ENCODE data around the gene RAB6B.

Gene RAB6B

DNA sequence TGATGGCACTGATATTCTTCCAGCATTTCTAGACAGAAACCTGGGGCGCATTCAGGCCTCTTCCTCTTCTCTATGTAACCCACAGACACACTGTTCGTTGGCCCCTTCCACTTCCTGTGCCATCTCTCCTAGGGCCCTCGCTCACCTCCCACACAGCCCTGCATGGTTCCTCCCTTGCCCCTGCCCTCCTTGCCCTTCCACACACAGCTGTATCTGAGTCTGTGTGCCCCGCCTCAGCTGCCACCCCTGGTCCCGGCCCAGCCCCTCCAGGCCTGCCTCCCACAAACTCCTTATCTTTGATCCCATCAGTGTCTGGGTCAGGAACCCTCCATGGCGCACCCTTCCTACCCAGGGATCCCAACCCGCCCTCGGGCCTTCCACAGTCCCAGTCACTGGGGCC, 37.9 kb downstream of the RAB6B start:
- DNase-seq (ENCODE audit: low read depth in 3 of 3), result no peak

DNA sequence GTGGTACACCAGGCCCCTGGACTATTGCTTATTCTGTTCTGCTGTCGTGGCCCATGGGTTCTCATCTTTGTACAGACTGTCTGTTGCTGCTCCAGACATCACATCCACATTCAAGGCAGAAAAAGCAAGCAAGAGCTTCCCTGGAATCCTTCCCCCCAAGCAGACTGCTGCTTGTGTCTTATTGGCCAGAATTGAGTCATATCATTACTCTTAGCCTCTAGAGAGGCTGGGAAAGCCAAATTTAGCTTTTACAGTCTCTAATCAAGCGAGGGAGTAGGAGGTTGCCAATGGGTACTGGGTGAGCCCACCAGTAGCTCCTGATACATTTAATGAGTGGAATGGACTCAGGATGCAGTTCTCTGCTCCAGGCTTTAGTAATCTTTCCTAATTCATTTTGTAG, 39.4 kb downstream of the RAB6B start:
- no peak for DNase-seq (ENCODE audit: low read depth in 3 of 3)

DNA sequence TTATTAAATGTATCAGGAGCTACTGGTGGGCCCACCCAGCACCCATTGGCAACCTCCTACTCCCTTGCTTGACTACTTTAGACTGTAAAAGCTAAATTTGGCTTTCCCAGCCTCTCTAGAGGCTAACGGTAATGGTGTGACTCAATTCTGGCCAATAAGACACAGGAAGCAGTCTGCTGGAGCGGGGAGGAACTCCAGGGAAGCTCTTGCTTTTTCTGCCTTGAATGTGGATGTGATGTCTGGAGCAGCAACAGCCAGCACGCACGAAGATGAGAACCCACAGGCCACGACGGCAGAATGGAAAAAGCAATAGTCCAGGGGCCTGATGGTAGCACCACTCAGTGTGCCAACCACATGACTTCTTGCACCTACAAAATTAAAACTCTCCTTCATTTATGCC, 39.9 kb downstream of the RAB6B start:
- DNase-seq (ENCODE audit: low read depth in 3 of 3), result no peak

DNA sequence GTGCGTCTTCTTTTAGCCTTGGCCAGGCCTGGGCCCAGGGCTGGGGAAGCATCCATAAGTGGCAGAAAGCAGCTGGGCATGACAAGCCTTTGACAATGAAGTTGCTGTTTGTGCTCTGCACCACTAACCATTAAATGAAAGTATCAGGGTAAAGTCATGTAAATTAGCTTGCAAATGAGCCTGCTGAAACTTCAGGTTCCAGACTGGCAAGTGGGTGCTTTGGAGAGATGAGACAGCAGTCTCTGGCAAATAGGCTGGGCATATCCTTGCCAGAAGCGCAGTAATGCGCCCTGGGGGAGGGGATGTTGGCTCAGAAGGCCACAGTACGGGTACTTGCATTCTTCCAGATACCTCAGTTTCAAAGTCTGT, 40.7 kb downstream of the RAB6B start:
- DNase-seq (ENCODE audit: low read depth in 3 of 3), result no peak

DNA sequence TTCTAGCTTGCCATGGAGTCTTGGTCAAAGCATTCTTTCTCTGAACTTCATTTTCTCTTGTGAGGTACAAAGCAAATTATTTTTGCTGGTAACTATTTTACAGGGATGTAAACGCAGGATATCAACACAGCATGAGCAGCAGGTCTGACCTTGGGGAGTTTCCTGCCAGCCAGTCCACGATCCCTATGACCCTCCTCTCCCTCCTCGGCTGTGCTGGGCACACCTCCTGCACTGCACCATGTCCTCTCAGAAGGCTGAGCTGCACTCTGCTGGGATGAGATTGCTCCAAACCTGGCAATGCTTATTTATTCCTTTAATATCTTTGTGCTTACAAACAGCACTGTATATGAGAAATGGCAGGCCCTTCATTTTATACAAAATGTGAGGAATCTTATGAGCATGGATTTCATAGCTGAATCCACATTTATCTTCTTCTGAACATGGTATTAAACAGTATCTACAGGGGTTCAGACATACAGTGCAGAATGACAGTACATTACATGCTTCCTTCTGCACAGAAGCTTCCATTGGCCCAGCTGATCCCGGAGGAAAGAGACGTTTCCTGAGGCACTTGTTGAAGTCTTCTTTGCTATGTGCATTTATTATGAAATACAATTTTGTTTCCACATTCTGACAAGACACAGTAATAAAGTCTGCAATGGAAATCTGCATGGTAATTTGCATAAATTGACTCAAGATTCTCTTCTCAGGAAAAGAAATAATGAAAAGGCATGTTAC, 41.2 kb downstream of the RAB6B start:
- no peak for DNase-seq (ENCODE audit: low read depth in 3 of 3)

DNA sequence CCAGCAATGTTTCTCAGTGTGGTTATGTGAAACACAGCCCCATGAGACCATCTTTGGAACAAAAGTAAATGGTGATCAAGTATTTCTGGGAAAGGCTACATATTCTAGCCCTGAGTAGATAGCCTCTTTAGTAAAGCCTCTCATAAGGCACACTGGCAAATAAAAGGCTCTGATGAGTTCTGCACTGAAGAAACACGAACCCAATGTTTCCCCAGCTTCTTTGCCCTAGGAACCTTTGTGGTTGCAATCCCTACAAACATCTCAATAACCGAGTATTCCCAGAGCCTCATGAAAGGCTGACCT, 41.8 kb downstream of the RAB6B start:
- DNase-seq (ENCODE audit: low read depth in 3 of 3), result no peak

DNA sequence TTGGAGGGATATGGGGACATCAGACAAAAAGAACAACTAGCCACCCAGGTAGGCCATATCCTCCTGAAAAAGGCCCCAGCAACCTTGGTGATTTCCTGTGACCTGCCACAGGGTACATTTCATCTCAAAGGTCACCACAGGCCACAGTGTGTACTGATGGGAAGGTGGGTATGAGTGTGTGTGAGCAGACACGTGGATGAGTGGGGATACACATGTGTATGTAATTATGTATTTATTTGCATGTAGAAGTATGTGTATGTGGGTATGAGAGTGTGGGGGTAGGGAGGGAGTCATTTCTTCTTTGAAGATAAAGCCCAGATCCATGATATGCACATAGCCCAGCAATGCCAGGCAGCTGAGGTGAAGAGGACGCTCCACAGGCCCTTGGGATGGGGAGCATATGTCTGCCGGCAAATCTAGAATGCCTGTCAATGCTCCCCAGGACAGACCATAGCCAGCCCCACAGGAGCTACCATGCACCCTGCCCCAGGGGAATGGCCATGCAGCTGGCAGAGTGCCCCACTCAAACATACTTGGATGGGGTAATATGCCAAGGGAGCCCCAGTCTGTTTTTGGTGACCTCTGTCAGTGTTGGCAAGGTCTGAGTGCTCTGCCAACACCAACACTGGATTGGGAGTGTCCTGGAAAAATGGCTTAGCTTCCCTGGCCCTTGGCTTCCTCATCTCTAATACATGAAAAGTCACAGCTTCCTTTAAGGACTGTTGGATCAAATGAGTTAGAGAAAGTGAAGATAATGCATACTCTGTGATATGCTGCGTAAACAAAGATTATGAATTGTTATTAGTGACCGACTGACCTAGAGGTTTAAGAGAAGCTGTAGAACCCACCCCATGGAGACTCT, 42.4 kb downstream of the RAB6B start:
- no peak for DNase-seq (ENCODE audit: low read depth in 3 of 3)

DNA sequence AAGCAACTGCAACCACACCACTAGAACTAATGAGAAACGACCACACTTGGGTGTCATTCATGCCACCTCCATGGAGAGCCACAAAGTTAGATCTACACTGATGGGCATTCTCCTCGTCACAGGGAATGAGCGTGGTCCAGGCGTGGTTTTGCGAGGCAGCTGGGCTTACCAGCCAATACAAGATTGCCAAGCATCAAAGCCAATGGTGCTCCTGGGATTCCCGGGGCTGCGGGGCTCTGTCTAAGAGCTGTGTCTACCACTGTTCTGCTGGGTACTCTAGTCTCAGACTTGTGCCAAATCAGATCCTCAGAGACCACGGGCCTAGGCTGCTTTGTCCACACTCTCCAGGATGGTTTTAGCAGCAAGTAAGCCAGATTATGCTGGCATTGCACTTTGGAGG, 43.8 kb downstream of the RAB6B start:
- DNase-seq (ENCODE audit: low read depth in 3 of 3), result no peak

DNA sequence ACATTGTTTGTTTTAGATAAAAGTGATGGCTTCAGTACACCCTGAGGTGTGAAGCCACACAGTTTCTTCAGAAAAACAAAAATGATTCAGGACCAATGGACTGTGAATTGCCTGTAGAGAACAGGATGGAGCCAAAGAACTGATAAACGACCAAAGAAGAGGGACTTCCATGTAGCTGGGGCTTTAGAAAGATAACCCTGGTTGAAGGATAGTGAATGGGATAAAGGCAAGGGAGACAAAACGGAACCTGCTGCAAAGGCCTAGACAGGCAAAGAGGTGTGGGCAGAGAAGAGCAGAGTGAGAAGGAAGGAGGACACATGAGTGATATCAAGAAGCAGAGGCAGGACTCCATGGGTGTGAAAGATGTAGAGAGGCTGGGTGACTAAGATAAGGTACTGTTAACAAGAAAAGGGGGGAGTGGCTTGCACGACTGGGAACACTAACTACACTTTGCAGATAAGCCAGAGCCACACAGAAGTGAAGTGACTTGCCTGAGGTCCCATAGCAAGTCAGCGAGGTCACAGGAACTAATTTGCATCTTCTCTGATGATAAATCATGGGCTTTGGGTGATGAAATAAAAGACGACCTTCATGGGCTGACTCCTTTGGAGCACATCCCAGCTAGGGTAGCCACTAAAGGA, 44.3 kb downstream of the RAB6B start:
- peak in 1 of 3 donors; percentile 26 for DNase-seq (ENCODE audit: low read depth in 3 of 3)

DNA sequence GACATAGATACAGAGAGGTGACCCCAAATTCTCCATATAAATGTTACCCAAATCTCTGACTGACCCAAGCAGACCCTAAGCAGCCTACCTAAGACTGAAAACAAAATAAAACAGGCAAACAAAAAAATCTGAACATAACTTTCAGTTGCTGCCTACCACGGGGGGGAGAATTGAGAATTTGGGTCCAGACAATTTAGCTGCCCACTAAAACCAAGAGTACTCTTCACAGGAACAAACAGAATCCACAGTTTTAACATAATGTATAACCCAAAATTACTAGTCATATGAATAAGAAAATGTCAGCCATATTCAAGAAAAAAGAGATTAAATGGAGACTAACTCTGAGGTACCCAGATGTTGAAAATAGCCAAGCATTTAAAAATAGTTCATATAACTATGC, 45.6 kb downstream of the RAB6B start:
- DNase-seq (ENCODE audit: low read depth in 3 of 3), result no peak

DNA sequence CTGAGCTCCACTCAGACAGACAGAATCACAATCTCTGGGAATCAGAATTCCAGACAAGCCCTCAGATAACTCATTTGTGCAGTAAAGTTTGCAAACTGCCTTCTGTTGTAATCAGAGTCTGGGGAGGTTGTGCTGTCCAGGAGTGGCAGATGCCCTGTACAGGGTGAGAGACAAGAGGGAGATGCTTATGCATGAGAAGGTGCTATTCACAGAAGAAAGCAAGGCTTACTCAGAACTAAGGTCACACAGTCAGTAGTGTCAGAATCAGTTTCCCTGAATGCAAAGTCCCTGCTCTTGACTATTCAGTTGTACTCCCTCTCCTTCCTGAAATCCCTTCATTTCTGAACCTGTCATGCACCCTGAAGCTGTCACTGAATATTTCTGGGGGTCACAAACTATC, 46.3 kb downstream of the RAB6B start:
- no peak for DNase-seq (ENCODE audit: low read depth in 3 of 3)

DNA sequence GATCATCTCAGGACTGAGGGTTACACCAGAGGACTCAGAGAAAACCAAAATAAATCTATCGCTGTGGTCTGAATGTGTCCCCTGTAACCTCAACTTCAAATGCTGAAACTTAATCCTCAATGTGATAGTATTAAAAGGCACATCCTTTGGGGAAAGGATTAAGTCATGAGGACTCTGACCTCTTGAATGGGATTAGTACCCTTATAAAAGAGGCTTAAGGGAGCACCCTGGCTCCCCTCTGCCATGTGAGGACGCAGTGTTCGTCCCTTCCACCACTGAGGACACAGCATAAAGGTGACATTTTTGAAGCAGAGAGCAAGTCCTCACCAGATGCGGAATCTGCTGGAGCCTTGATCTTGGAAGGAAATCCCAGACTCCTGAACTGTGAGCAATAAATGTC, 50.6 kb downstream of the RAB6B start:
- DNase-seq (ENCODE audit: low read depth in 3 of 3), result no peak

DNA sequence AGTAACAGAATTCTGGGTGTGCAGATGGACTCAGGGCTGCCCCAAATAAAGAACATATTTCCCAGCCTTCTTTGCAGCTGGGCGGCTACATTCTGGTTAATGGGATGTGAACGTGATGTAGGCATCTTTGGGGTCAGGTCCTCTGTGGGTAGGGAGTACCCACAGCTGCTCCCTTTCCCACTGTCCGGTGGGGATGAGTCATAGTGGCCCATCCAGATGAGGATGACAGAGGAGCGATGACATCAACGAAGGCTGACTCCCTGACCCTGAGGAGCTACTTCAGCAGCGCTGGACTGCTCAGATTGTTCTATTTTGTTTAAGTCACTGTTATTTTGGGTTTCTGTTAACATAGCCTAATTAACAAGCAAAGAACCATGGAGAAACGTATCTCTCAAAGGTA, 52.0 kb downstream of the RAB6B start:
- no peak for DNase-seq (ENCODE audit: low read depth in 3 of 3)

DNA sequence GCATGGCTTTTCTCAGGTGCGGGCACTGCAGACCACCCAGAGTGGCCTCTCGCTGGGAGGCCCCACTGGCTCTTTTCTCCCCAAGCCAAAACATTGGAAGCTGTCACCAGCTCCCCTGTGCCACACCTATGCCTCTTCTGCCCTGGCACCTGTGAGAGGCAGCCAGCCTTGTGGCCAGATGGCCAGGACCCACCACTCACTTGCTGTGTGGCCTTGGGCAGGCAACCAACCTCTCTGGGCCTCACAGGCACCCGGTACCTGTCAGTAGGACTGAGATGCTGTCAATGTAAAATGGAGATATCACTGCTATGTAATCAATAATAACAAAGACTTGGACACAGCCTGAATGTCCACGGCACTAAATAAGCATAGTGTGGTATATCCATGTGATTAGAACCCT, 53.5 kb downstream of the RAB6B start:
- DNase-seq (ENCODE audit: low read depth in 3 of 3), result no peak

DNA sequence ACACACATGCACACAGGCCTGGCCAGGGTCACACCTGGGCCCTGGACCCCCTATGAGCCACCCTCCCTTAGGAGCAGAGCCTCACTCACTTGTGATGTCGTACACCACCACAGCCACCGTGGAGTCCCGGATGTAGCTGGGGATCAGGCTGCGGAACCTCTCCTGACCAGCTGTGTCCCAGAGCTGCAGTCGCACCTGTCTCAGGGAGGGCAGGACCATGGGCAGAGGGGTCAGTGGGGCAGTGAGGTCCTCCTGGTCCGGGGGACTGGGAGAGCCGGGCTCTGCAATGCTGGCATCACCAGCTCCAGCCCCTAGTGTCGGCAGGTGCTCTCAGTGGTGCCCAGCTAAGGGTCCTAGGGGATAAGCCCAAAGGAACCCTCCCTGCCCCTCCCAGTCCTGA, 54.5 kb downstream of the RAB6B start:
- no peak for DNase-seq (ENCODE audit: low read depth in 3 of 3)

DNA sequence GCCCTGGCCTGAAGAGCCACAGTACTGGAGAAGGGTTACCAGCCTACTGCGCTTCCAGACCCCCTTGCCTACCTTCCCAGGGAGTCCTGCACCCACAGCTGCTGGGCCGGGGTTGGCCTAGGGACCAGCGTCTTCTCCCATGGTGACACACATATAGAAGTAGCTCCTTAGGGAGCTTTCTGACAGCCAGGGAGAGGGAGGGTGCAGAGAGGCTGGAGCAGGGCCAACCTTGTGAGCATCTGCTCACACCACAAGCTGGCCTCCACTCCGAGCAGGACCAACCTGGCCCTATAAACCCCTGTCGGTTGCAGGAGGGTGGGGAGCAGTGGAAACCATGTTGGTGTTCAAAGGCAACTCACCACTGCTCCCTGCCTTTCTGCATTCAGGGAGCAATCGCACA, 54.9 kb downstream of the RAB6B start:
- no peak for DNase-seq (ENCODE audit: low read depth in 3 of 3)

DNA sequence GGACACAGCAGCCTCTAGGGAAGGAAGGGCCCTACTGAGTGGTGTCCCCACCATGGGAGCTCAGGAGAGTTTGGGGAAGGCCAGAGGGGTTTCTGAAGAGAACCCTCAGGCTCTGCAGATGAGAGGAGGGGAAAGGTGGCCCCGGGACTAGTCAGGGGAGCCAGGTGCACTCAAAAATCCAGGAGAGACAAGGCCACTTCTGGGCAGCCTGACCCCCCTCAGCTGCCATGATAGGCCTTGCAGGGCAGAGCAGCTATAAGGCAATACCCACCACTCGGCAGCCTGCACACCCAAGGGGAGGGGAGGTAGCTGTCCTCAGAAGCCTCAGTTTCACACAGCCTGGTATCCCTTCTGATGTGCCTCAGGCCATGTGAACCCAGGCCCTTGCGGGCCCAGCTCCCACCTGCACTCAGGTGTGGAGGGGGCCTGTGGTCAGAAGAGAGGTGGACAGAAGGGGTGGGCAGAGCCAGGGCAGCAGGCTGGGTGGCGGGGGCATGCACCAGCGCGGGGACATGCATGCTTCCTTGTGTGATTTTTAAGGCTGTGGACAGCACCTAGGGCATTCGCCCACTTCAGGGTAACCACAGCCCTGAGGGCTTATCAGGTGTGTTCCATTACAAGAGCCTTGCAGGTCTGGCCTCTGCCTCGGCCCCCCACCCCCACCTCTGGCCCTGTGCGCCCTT, 55.5 kb downstream of the RAB6B start:
- DNase-seq (ENCODE audit: low read depth in 3 of 3), result no peak

DNA sequence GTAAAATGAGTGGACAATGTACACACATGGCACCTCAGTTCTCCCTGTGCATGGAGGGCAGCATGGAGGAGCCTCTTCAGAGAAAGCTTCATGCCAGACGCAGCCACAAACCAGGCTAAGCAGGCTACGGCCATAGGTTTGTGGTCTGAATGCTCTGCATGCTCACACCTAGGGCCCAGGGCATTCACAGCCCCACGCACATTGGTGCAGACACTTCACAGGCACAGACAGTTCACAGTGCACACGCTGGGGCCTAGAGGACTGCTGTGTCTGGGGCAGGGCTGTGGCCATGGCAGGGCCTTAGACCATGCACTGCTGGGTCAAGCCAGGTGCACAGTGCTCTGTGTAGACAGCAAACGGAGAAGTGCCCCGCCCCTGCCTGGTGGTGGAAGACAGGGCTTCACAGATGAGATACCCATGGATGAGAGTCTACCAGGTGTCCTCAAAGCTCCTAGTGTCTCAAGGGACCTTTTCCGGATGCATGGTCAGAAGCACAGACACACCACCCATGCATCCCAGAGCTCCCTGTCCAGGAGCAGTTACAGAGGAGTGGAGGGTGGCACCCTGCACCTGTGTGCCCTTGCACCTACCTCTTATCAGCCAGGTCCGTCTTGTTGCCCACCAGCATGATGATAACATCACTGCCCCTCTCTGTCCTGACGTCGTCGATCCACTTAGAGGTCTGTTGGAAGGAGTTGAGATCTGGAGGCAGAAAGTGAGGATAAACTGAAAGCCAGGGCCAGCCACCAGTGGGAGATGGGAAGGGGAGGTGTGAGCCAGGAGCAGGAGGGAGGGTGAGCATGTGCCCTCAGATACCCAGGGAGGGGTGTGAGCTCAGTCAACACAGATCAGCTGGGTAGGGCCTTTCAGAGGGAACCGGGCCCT, 56.5 kb downstream of the RAB6B start:
- DNase-seq (ENCODE audit: low read depth in 3 of 3), result no peak

DNA sequence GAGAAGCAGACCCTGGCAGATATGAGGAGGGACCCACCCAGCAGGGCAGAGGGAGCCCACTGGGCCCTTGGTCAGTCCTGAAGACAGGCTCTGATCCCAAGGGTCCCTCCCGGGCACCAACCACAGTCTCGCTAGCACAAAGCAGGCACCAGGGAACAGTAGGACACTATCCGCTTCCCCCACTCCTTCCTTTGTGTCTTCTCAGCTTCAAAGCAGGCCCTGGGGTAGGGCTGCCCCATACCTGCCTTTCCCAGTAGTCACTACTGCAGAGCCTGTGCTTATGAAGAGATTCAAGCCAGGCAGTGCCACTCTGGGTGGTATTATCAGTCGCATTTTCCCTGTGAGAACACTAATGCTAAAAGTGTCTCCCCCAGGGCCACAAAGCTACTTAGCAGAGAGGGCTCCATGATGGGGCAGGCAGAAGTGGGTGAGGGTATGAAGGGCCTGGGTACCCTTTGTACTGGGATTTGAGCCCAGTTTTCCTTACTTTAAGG, 57.3 kb downstream of the RAB6B start:
- no peak for DNase-seq (ENCODE audit: low read depth in 3 of 3)

DNA sequence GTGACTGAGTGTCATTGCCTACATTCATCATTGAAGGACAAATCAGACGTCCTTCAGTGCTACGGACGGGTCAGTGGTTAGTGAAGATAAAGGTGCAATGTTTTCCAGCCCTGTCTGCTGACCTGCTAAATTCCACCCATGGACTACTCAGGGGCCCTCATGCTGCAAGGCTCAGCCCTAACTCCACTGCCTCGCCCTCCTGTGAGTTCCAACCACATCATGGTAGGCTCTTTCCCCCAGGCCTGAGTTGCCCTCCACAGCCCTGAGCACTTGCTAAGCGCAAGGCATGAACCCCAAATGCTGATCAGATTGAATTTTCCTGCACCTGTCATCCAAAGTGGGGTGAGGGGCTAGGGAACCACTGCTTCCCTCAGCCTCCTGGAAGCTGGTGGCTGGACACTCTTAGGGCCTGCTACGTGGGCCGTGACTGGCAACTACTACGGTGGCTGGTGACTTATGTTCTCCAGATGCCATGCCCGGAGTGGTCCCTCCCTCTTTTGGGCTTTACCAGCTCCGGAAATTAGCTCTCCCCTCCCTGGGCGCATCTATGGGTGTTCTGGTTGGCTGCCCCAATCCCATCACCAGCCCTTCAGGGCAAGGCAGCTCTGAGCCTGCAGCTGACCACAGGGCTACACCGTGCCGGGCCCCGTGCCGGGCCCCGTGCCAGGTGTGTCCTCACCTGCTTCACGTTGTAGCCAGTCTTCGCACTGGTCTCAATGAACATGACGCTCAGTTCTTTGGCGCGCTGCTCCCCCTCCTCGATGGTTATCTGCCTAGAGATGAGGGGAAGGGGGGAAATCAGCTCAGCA, 58.0 kb downstream of the RAB6B start:
- DNase-seq (ENCODE audit: low read depth in 3 of 3), result no peak
